ENCODE measurements around the gene GTPBP10. TPM values are rescaled to one million over a fixed set of nuclear protein-coding genes. Genes with fewer than 3 reads are reported as not detected.

Gene GTPBP10
- total RNA-seq, 1 experiment from 2014 or later, result 23.3 TPM

GRCh38 chr7:90391488-90391887, 45.0 kb downstream of the GTPBP10 start:
- Mint-ChIP-seq H3K27me3 (ENCODE audit: low read depth) (peaks cover 3% of the 10 kb centered on the region), H3K4me1 (no peaks in the 10 kb centered on the region), H3K9me3 (peaks cover 7 to 20% of the 10 kb centered on the region in 2 experiments), H3K27ac (no peak overlapping the region), H3K4me3 (no peak overlapping the region), H3K36me3 (ENCODE audit: insufficient read depth in 1 of 3, low read depth in 3 of 3) (peaks cover 4 to 6% (median 5%) of the 10 kb centered on the region in 3 experiments; a peak in 4 of 7 replicates)
- Histone ChIP-seq H3K79me2 (ENCODE audit: insufficient read depth, low read length) (no peaks in the 10 kb centered on the region), H2BK12ac (ENCODE audit: insufficient read length, low read depth, low read length) (no peak overlapping the region), H3K14ac (ENCODE audit: insufficient read depth, low read length) (no peak overlapping the region), H4K5ac (ENCODE audit: insufficient read length, low read depth, low read length) (no peak overlapping the region), H3K23ac (ENCODE audit: insufficient read length, low read depth, low read length) (no peak overlapping the region), H3K27me3 (ENCODE audit: insufficient read depth, low read length) (no peaks in the 10 kb centered on the region), H3K4ac (ENCODE audit: low read depth, low read length) (no peak overlapping the region), H2AK5ac (ENCODE audit: insufficient read length, low read length) (no peak overlapping the region), H3K56ac (ENCODE audit: insufficient read length, low read depth, low read length) (no peak overlapping the region), H4K8ac (replicated peaks; ENCODE audit: insufficient read length, low read depth, low read length) (no peak overlapping the region), H2BK120ac (ENCODE audit: low read depth, low read length, poor library complexity, severe bottlenecking) (no peak overlapping the region), H4K20me1 (ENCODE audit: control insufficient read depth, insufficient read depth, insufficient read length) (no peaks in the 10 kb centered on the region), H4K91ac (ENCODE audit: insufficient read length, low read depth, low read length) (no peak overlapping the region), H2BK5ac (ENCODE audit: insufficient read length, low read length) (no peak overlapping the region), H2BK20ac (ENCODE audit: low read depth, low read length, poor library complexity, severe bottlenecking) (no peak overlapping the region), H3K4me1 (ENCODE audit: insufficient read depth, low read length) (no peaks in the 10 kb centered on the region), H3K23me2 (ENCODE audit: insufficient read length, low read depth, low read length, poor library complexity, severe bottlenecking) (no peaks in the 10 kb centered on the region), H3T11ph (ENCODE audit: low read length) (no peak overlapping the region), H3K9ac (ENCODE audit: extremely low read depth, insufficient read length, low read length) (no peak overlapping the region), H3K4me2 (ENCODE audit: insufficient read depth, insufficient read length, low read length) (no peak overlapping the region), H3K79me1 (ENCODE audit: insufficient read depth, low read depth, low read length, poor library complexity, severe bottlenecking) (no peaks in the 10 kb centered on the region), H2AFZ (ENCODE audit: low read length) (no peak overlapping the region), H3K27ac (ENCODE audit: insufficient read length, low read depth, low read length) (no peak overlapping the region), H3K18ac (ENCODE audit: insufficient read length, low read depth, low read length) (no peak overlapping the region), H2BK15ac (ENCODE audit: low read depth, low read length) (no peak overlapping the region), H3K9me3 (ENCODE audit: control insufficient read depth, low read depth, low read length) (no peaks in the 10 kb centered on the region)
- TF ChIP-seq CTCF (conservative IDR thresholded peaks at IDR 0.05), result no peak
- WGBS (ENCODE audit: extremely low coverage, insufficient read length, low lambda C conversion rate), result no CpG with 5 or more reads among the region's 5 CpGs
- DNase-seq, result no peak
